ENCODE measurements around the gene OR6B2.

DNA sequence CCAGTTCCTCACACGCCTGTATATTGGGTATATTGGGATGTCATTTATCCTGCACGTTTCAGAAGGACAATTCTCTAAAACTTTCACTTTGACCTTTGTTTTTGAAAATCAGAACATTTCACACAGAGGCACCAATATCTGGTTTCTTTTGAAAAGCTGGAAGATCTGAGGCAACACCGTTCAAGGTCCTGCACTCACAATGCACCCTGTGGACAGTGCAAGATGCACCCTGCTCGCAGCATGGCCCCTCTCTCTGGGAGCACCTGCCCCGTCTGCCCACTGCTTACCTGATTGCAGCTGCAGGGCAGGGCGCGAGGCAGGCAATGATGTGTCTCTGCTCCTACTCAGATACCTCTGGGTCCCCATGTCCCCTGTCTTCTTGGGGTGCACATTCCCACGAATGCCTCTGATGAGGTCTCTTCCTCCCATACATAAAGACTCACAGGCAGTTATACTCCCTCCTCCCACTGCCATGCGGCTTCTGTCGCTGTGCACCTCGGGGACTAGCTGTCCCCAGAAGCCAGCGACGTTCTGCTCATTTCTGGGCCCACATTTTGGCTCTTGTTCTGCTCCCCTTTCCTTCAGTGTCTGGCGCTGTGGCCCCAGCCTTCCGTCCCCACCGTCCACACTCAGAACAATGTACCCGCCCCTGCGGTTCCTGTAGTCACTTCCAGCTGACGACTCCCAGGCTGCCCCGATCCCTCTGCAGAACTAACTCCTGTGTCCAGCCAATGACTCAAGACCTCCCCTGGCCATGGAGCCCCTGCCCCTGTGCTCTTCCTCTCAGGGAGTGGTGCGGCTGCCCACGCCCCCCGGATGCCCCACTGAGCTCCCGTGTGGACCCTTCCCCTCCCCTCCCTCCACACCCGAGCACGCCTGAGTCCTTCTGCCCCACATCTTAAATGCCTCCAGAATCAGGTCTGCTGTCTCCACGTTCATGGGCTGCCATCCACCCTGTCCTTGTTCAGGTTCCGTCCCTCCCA, 23.2 kb upstream of the OR6B2 start, which contains the start of gene OR6B3:
- TF ChIP-seq POLR2A (IDR thresholded peaks at IDR 0.05), result no peak
- TF ChIP-seq, protein P1, sequence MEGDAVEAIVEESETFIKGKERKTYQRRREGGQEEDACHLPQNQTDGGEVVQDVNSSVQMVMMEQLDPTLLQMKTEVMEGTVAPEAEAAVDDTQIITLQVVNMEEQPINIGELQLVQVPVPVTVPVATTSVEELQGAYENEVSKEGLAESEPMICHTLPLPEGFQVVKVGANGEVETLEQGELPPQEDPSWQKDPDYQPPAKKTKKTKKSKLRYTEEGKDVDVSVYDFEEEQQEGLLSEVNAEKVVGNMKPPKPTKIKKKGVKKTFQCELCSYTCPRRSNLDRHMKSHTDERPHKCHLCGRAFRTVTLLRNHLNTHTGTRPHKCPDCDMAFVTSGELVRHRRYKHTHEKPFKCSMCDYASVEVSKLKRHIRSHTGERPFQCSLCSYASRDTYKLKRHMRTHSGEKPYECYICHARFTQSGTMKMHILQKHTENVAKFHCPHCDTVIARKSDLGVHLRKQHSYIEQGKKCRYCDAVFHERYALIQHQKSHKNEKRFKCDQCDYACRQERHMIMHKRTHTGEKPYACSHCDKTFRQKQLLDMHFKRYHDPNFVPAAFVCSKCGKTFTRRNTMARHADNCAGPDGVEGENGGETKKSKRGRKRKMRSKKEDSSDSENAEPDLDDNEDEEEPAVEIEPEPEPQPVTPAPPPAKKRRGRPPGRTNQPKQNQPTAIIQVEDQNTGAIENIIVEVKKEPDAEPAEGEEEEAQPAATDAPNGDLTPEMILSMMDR (IDR thresholded peaks at IDR 0.05), result no peak

Measured in lower leg skin (tissue), 3 donors.